ENCODE measurements around the gene ABHD16A.

The ABHD16A gene

DNA sequence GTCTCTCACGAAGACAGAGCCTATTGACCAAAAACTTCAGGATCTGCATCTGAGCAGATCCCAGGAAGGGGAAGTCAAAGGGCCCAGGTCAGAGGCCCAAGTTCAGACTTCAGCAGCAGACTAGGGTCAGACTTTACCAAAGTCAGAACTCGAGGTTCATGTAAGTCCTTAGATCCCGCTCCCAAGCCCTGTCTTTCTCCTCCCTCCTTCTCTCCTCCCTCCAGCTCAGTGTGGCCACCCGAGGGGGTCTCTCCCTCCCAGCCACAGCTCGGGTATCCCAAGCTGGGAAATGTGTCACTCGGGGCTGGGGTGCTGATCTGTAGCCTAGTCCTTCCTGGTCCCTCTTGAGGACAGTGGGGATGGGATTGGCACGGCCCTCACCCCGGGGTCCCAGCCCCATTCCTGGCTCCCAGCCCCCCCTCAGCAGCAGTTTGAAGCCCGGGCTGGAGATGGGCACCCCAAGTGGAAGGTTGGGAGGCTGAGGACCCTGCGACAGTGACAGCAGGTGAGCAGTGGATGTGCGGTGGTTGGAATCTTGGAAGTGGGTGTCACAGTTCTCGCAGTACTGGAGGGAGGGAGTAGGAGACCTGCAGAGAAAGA, 40.9 kb downstream of the ABHD16A start:
- no peak for DNase-seq (ENCODE audit: low spot score)

DNA sequence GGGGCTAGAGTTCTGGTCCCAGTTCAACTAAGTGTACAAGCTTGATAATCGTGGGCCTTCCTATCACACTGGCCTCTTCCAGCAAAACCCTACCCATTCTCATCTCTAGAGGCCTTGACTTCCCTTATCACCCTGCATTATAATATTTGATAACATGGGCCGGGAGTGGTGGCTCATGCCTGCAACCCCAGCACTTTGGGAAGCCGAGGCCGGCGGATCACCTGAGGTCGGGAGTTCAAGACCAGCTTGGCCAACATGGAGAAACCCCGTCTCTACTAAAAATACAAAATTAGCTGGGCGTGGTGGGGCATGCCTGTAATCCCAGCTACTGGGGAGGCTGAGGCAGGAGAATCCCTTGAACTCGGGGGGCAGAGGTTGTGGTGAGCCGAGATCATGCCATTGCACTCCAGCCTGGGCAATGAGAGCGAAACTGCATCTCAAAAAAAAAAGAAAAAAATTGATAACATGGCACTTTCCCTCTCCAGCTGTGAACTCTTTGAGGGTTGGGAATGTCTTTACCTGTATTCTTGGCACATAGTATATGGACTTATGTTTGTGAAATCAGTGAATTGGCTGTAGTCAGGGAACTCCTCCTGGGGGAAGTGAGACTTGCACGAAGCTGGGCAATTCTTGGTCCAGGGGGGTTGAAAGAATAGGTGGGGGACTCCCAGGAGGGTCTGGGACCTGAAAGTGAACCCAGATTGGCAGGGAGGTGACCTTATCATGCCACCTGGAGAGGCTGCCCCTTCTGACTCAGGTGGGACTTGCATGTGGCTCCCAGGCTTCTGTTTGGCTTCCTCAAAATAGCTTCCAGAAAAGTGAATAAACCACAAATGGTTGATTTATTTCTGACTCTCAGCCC, 41.6 kb downstream of the ABHD16A start:
- DNase-seq (ENCODE audit: low spot score), result no peak

- DNase-seq (ENCODE audit: low spot score), result peak; percentile 91
These were observed 42.5 kb downstream of the ABHD16A start, which contains the start of gene C6orf47 for GRCh38 chr6:31660381-31661261. TSS of gene C6orf47 (minus strand) at chr6:31660778. CDS start at chr6:31659947, 831 bp downstream.

DNA sequence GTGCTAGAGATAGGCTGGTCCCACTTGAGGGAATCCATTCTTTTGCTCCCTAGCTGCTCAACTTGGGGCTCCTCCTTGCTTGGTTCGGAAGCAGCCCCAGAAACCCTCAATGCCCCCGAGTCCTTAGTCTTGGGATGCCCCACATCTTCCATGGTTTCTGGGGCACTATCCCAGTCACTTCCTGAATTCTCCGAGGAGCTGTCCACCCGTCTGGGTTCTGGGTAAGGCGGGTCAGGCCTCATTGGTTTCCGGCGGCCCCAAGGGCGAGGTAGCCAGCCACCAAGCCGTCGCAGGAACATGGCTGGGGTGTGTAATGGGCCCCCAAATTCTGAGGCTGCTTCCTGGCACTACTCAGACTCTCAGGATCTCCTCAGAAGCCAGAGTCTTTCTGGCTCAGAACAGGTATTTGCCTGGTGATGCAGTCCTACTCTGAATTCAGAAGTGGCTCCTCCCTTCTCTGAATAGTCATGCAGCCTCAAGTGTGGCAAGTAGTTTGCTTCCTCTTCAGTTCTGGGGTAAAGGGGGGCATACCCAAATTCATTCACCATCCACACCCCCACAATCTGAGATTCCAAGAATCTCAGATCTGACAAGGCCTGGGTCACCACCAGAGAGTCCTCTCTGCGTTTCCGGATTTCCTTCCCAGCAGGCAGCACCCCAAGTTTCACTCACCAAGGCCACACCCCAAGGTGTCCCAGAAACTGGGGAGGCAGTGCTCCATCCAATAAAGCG, 43.3 kb downstream of the ABHD16A start:
- DNase-seq (ENCODE audit: low spot score), result peak; percentile 83

DNA sequence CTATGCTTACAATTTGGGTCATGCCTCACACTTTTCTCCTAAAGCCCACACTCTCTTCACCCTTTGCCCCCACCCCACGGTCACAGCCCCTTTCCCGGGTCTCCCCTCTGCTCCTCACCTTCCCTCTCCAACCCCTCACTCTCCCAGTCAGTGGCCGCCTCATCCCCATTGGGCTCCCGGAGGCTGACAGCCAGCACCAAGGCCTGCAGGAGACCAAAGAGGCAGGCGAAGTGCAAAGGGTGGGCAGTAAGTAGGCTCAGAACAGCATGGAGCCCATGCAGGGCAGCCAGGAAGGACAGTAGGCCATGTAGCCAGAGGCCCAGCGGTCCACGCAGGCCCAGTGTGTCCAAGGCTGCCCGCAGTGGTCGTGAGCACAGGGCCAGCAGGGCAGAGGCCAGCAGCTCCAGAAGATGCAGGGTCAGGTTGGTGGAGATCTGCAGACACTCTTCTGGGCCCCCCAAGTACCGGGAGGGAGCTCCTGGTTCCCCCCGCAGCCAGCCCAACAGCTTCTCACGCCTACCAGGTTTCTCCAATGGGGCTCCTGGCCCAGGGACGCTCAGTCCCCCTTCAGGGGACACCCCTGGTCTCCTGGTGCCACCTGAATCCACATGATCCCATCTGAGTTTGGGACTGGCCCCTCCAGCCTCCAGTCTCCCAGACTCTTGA, 44.0 kb downstream of the ABHD16A start:
- no peak for DNase-seq (ENCODE audit: low spot score)

GRCh38 chr6:31658158-31658688, 44.9 kb downstream of the ABHD16A start:
- DNase-seq (ENCODE audit: low spot score), result no peak

GRCh38 chr6:31657406-31658157, 45.5 kb downstream of the ABHD16A start:
- DNase-seq (ENCODE audit: low spot score), result no peak

- no peak for DNase-seq (ENCODE audit: low spot score)
These were observed 47.5 kb downstream of the ABHD16A start, which contains the start of gene APOM for GRCh38 chr6:31655349-31656237. TSS of gene APOM (plus strand) at chr6:31655894. CDS start at chr6:31655967, 73 bp downstream.

DNA sequence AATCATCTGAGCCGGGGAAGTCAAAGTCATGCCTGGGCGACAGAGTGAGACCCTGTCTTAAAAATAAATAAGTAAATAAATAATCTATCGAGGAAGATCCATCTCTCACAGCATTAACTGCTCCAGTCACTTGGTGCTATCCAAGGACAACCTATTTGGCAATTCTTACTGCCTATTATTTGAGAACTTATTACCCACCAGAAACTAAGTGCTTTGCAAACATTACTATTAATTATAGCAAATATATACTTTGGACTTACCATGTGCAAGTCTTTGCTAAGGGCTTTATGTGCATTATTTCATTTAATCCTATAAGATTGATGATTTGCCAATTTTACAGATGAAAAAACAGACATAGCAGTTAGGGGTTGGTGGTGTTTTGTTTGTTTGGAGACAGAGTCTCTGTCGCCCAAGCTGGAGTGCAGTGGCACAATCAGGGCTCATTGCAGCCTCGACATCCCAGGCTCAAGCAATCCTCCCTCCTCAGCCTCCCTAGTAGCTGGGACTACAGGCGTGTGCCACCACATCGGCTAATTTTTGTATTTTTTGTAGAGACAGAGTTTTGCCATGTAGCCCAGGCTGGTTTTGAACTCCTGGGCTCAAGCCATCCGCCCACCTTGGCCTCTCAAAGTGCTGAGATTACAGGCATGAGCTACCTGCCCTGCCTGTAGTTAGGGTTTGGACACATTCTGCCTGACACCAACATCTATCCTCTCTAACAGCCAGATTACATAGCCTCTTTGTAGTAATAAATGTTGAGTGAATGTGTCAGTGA, 48.4 kb downstream of the ABHD16A start:
- no peak for DNase-seq (ENCODE audit: low spot score)

- peak; percentile 94 for DNase-seq (ENCODE audit: low spot score)
These were observed 50.0 kb downstream of the ABHD16A start for GRCh38 chr6:31652925-31653724.

GRCh38 chr6:31651602-31652191, 51.4 kb downstream of the ABHD16A start:
- peak; percentile 89 for DNase-seq (ENCODE audit: low spot score)

- DNase-seq (ENCODE audit: low spot score), result no peak
These were observed 57.8 kb downstream of the ABHD16A start for GRCh38 chr6:31645325-31645724.

DNA sequence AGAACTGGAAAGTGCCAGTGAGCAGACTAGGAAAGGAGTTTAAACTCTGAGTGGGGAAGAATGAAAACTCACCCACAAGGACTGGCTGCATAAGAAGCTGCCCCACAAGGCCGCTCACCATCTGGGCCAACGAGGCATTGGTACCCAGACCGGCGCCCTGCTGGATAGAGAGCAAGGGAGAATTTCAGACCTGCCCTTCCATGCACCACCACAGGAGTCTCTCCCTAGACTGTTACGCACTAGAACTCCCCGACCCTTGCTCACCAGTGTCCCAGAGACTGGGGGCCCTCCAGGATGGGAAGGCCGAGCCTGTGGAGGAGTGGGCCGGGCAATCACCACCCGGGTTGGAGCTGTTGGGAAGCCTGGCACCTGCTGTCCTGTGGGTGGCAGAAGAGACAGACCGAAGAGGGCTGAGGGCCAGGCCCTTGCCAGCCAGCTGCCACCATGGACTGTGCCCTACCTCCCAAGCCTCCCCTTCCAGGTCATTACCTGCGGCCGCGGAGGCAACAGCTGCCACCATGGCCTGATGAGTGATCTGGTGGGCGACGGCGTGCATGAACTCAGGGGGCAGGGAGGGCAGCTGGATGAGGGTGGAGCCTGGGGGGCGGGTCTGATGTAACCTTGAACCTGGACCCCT, 59.2 kb downstream of the ABHD16A start:
- DNase-seq (ENCODE audit: low spot score), result no peak

DNA sequence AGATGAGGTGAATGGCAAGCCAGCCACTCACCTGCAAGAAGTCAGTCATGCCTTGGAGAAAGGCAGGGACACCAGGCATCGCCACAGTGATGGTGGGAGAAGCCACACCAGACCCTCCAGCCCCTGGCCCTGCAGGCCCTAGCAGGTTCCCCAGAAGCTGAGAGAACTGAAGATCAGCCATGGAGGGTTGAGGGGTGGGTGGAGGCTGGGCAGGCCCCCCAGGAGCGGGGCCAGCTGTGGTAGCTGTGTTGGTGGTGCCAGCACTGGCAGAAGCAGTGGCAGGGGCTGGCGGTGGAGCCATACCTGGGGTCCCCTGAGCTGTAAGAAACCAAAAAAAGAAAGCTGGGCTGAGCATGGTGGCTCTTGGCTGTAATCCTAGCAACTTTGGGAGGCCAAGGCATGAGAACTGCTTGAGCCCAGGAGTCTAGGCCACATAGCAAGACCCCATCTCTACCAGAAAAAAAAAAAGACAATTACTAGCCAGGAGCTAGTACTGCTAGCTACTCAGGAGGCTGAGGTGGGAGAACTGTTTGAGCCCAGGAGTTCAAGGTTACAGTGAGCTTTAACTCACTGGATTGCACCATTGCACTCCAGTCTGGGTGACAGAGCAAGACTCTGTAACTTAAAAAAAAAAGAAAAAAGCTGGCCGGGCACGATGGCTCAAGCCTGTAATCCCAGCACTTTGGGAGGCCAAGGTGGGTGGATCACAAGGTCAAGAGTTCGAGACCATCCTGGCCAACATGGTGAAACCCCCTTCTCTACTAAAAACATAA, 60.1 kb downstream of the ABHD16A start:
- DNase-seq (ENCODE audit: low spot score), result no peak

- no peak for DNase-seq (ENCODE audit: low spot score)
These were observed 61.8 kb downstream of the ABHD16A start for GRCh38 chr6:31641370-31641769.

- no peak for DNase-seq (ENCODE audit: low spot score)
These were observed 62.5 kb downstream of the ABHD16A start for GRCh38 chr6:31640612-31641011.
